Naive thymus-derived CD8-positive, alpha-beta T cell (primary cell): Measurements from ENCODE around the gene GUCY2C. TPM values are rescaled to one million over a fixed set of nuclear protein-coding genes. Genes with fewer than 3 reads are reported as not detected.

Experiments used
- ATAC-seq, 2 donors: fragments of 150-1000 bp; cut with Tn5 transposase in 1 of 2; sonication (Bioruptor Pico), chemical (Tn5 transposase) in 1 of 2; 1 replicate in 1 of 2; 2 replicates in 1 of 2; pipeline ENCODE4 v1.10.0; 2021; ENCODE audit warnings: mild to moderate bottlenecking in 2 of 2, moderate library complexity in 2 of 2
- POLR2A ChIA-PET: fragments of 350-600 bp; sonication (Branson Sonifier 250); formaldehyde crosslinking; loops from one replicate; lab custom pipeline; 2021; ENCODE audit warnings: antibody characterized with exemption; lab: Charles Lee
- DNase-seq, 10 donors: peaks; one replicate each; pipeline versions ENCODE4 v3.0.0 to v3.0.0-alpha.2; 2020 to 2022
- H3K27ac Mint-ChIP-seq, 10 donors: one replicate each; pipeline ENCODE4 v1.8.0; 2020 to 2022; ENCODE audit warnings: mild to moderate bottlenecking in 10 of 10, mixed read lengths in 10 of 10, moderate library complexity in 4 of 10, inconsistent platforms in 1 of 10
- H3K27me3 Mint-ChIP-seq, 5 donors: one replicate each; pipeline ENCODE4 v1.8.0; 2021 to 2022; ENCODE audit warnings: mixed read lengths in 5 of 5
- H3K36me3 Mint-ChIP-seq, 3 donors: one replicate each; pipeline ENCODE4 v1.8.0; 2020 to 2022; ENCODE audit warnings: mixed read lengths in 3 of 3, mild to moderate bottlenecking in 2 of 3, inconsistent platforms in 1 of 3
- H3K4me1 Mint-ChIP-seq, 4 donors: one replicate each; pipeline ENCODE4 v1.8.0; 2021 to 2022; ENCODE audit warnings: mixed read lengths in 4 of 4
- H3K4me3 Mint-ChIP-seq, 10 donors: one replicate each; pipeline ENCODE4 v1.8.0; 2020 to 2022; ENCODE audit warnings: mild to moderate bottlenecking in 10 of 10, mixed read lengths in 10 of 10, moderate library complexity in 6 of 10, inconsistent platforms in 1 of 10
- H3K9me3 Mint-ChIP-seq, 9 donors: one replicate each; pipeline ENCODE4 v1.8.0; 2020 to 2022; ENCODE audit warnings: mixed read lengths in 9 of 9, mild to moderate bottlenecking in 3 of 9, inconsistent platforms in 1 of 9, moderate library complexity in 1 of 9
- polyA plus RNA-seq, 3 donors: library from polyadenylated mRNA; unstranded; fragments of 300-500 nt; fragmentation: Illumina TruSeq; gene quantifications; one replicate each; pipeline ENCODE4 v1.2.3, GENCODE V29; 2021
- total RNA-seq, 8 experiments: library from RNA in 2 of 8; stranded (reverse) in 2 of 8; gene quantifications; one replicate each; pipeline ENCODE4 v1.2.3 and lab custom pipeline; 2021 to 2026

Gene GUCY2C
- total and polyA plus RNA-seq, 5 experiments from 2014 or later, result not detected

- Mint-ChIP-seq H3K36me3 (no peaks in the 10 kb centered on the region), H3K4me3 (no peak overlapping the region), H3K4me1 (peaks cover 21 to 32% (median 29%) of the 10 kb centered on the region in 4 donors), H3K27ac (no peak overlapping the region), H3K9me3 (no peaks in the 10 kb centered on the region), H3K27me3 (peaks cover 7 to 18% (median 8%) of the 10 kb centered on the region in 5 donors)
- no peak for DNase-seq
- POLR2A ChIA-PET, result no interaction called here
- no peak for ATAC-seq
These were observed 120.8 kb downstream of the GUCY2C start for GRCh38 chr12:14575585-14575984.

GRCh38 chr12:14573118-14573517 is 123.3 kb downstream of the GUCY2C start:
- DNase-seq (no peak), ATAC-seq (no peak)
- H3K27me3 Mint-ChIP-seq, result peaks cover 13 to 32% (median 18%) of the 10 kb centered on the region in 5 donors
- H3K9me3 Mint-ChIP-seq, result no peaks in the 10 kb centered on the region
- no peaks in the 10 kb centered on the region for H3K36me3 Mint-ChIP-seq
- H3K27ac Mint-ChIP-seq, result peak overlapping the region in 1 of 10 donors; percentile 24
- peaks cover 16 to 25% (median 23%) of the 10 kb centered on the region in 4 donors for H3K4me1 Mint-ChIP-seq
- H3K4me3 Mint-ChIP-seq, result no peak overlapping the region
- POLR2A ChIA-PET, result no interaction called here

- Mint-ChIP-seq H3K4me1 (peaks cover 12 to 22% (median 19%) of the 10 kb centered on the region in 4 donors), H3K27me3 (peaks cover 13 to 36% (median 23%) of the 10 kb centered on the region in 5 donors), H3K9me3 (no peaks in the 10 kb centered on the region), H3K4me3 (no peak overlapping the region), H3K36me3 (no peaks in the 10 kb centered on the region), H3K27ac (no peak overlapping the region)
- ATAC-seq, result no peak
- POLR2A ChIA-PET, result no interaction called here
- no peak for DNase-seq
These were observed 124.0 kb downstream of the GUCY2C start for GRCh38 chr12:14572401-14572800.

GRCh38 chr12:14571779-14572178 is 124.6 kb downstream of the GUCY2C start:
- peaks cover 13 to 36% (median 28%) of the 10 kb centered on the region in 5 donors for H3K27me3 Mint-ChIP-seq
- peaks cover 7 to 16% (median 15%) of the 10 kb centered on the region in 4 donors for H3K4me1 Mint-ChIP-seq
- DNase-seq (no peak), ATAC-seq (no peak)
- no peak overlapping the region for H3K27ac Mint-ChIP-seq
- H3K9me3 Mint-ChIP-seq, result no peaks in the 10 kb centered on the region
- POLR2A ChIA-PET, result no interaction called here
- H3K36me3 Mint-ChIP-seq, result no peaks in the 10 kb centered on the region
- H3K4me3 Mint-ChIP-seq, result no peak overlapping the region

GRCh38 chr12:14570231-14570630 is 126.2 kb downstream of the GUCY2C start:
- ATAC-seq (no peak), DNase-seq (no peak)
- H3K36me3 Mint-ChIP-seq, result peaks cover 0 to 4% (median 0%) of the 10 kb centered on the region in 3 donors
- H3K4me3 Mint-ChIP-seq, result no peak overlapping the region
- no peak overlapping the region for H3K27ac Mint-ChIP-seq
- POLR2A ChIA-PET, result no interaction called here
- H3K27me3 Mint-ChIP-seq, result peaks cover 17 to 46% (median 37%) of the 10 kb centered on the region in 5 donors
- H3K4me1 Mint-ChIP-seq, result peaks cover 0 to 14% (median 6%) of the 10 kb centered on the region in 4 donors
- H3K9me3 Mint-ChIP-seq, result peaks cover 0 to 2% (median 0%) of the 10 kb centered on the region in 9 donors

- ATAC-seq, result peak; percentile 46 to 57
- H3K4me3 Mint-ChIP-seq, result peak within 1 kb of the TSS; percentile 20 to 78 (median 54)
- no peak for DNase-seq
- H3K9me3 Mint-ChIP-seq, result peaks cover 0 to 2% (median 0%) of the 10 kb centered on the region in 9 donors
- peaks cover 0 to 13% (median 6%) of the 10 kb centered on the region in 4 donors for H3K4me1 Mint-ChIP-seq
- H3K27me3 Mint-ChIP-seq, result peaks cover 17 to 46% (median 38%) of the 10 kb centered on the region in 5 donors
- peaks cover 0 to 4% (median 0%) of the 10 kb centered on the region in 3 donors for H3K36me3 Mint-ChIP-seq
- POLR2A ChIA-PET, result interaction anchor here (0.6 kb wide), 1 partner anchor 208 kb away, joined by 4 read pairs; no protein-coding TSS in a partner anchor
- H3K27ac Mint-ChIP-seq, result peak within 1 kb of the TSS in 1 of 10 donors; percentile 7
These were observed 128.8 kb downstream of the GUCY2C start, which contains the start of gene PLBD1 for GRCh38 chr12:14567351-14568162. Gene PLBD1, minus strand, starts transcription at chr12:14567883. Its CDS starts 187 bp downstream, at chr12:14567696.

GRCh38 chr12:14564336-14564959 is 132.0 kb downstream of the GUCY2C start:
- ATAC-seq, result no peak
- Mint-ChIP-seq H3K27me3 (peaks cover 9 to 28% (median 23%) of the 10 kb centered on the region in 5 donors), H3K9me3 (peaks cover 0 to 2% (median 0%) of the 10 kb centered on the region in 9 donors), H3K4me3 (no peak overlapping the region), H3K36me3 (peaks cover 0 to 4% (median 0%) of the 10 kb centered on the region in 3 donors), H3K4me1 (peaks cover 4 to 23% (median 18%) of the 10 kb centered on the region in 4 donors), H3K27ac (no peak overlapping the region)
- POLR2A ChIA-PET, result no interaction called here
- no peak for DNase-seq

GRCh38 chr12:14563046-14563445 is 133.4 kb downstream of the GUCY2C start:
- DNase-seq, result no peak
- Mint-ChIP-seq H3K27me3 (peaks cover 4 to 21% (median 13%) of the 10 kb centered on the region in 5 donors), H3K36me3 (peaks cover 0 to 4% (median 0%) of the 10 kb centered on the region in 3 donors), H3K27ac (no peak overlapping the region), H3K9me3 (peaks cover 0 to 2% (median 0%) of the 10 kb centered on the region in 9 donors), H3K4me3 (no peak overlapping the region), H3K4me1 (peaks cover 9 to 25% (median 24%) of the 10 kb centered on the region in 4 donors)
- ATAC-seq, result no peak
- POLR2A ChIA-PET, result no interaction called here

Other genes with a start within 250 kb of the GUCY2C start
- under 1 TPM; 0.25 to 0.86 TPM for gene PLBD1, start 128.7 kb downstream of the GUCY2C start, total RNA-seq
- 1 to 10 TPM in 1 of 3 donors, under 1 TPM in 1, not detected in 1; 0.82 to 1.2 TPM for gene PLBD1, start 128.7 kb downstream of the GUCY2C start, polyA plus RNA-seq
- gene WBP11, start 106.9 kb upstream of the GUCY2C start, total RNA-seq, result 100 to 1,000 TPM in 1 of 2 experiments, 10 to 100 TPM in 1; 93.8 to 106 TPM
- gene WBP11, start 106.9 kb upstream of the GUCY2C start, polyA plus RNA-seq, result 10 to 100 TPM; 59.5 to 66.5 (median 59.8) TPM
- 1 to 10 TPM in 1 of 2 experiments, under 1 TPM in 1; 0.71 to 1.3 TPM for gene C12orf60, start 107.1 kb upstream of the GUCY2C start, total RNA-seq
- gene C12orf60, start 107.1 kb upstream of the GUCY2C start, polyA plus RNA-seq, result 1 to 10 TPM in 2 of 3 donors, under 1 TPM in 1; 0.98 to 2.5 (median 1.7) TPM
- gene SMCO3, start 117.6 kb upstream of the GUCY2C start, total RNA-seq, result not detected
- under 1 TPM in 1 of 3 donors, not detected in 2; 0.07 TPM for gene SMCO3, start 117.6 kb upstream of the GUCY2C start, polyA plus RNA-seq
- not detected for gene ART4, start 146.9 kb upstream of the GUCY2C start, total RNA-seq
- gene ART4, start 146.9 kb upstream of the GUCY2C start, polyA plus RNA-seq, result not detected
- 1 to 10 TPM; 3.7 to 4.1 TPM for gene MGP, start 189.3 kb upstream of the GUCY2C start, total RNA-seq
- under 1 TPM; 0.14 to 0.48 (median 0.17) TPM for gene MGP, start 189.3 kb upstream of the GUCY2C start, polyA plus RNA-seq
- gene ERP27, start 241.9 kb upstream of the GUCY2C start, total RNA-seq, result 10 to 100 TPM; 23.9 to 25.8 TPM
- gene ERP27, start 241.9 kb upstream of the GUCY2C start, polyA plus RNA-seq, result 1 to 10 TPM; 3.2 to 4.4 (median 3.9) TPM